ENCODE measurements around the gene RHBDL3.

Gene RHBDL3

DNA sequence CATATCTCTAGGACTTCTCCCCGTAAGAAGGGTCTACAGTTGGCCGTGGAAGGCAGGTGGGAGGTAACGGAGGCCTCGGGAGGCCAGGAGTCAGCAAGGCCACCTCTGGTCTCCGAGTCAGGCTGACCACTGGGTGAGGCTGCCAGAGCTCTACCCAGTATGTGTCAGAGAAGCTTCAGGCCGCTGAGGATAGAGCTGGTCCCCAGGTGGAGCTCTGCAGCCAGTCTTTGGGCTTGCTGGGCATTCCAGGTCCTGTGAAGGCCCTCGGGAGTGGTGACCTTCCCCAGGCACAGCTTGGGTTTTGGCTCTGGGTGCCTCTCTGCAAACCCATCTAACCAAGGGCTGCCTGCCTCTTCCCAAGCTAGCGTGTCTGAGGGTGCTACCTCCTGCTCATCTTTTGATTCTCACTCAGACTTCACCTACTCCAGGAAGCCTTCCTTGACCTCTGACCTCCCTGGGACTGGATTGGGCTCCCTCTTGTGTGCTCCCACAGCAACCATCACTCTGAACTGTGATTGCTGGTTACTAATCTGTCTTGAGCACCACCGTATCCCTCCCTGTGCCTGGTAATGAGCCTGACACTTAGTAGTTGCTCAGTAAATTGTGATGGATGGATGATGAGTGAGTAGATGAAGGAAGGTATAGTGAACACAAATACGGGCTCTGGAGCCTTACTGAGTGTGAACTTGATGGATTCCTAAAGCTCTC is 22.3 kb downstream of the RHBDL3 start:
- DNase-seq, result no peak
- no peak overlapping the region for H3K9ac ChIP-seq (ENCODE audit: low read length)
- H3K4me2 ChIP-seq (ENCODE audit: low read depth, low read length), result no peak overlapping the region
- no peak overlapping the region for H3K27ac ChIP-seq (ENCODE audit: low read length)
- no peak overlapping the region for H2AFZ ChIP-seq (ENCODE audit: low read length)
- no peaks in the 10 kb centered on the region for H3K9me3 ChIP-seq (replicated peaks; ENCODE audit: insufficient read depth, low read length)
- no peaks in the 10 kb centered on the region for H3F3A ChIP-seq (ENCODE audit: insufficient read depth, low read length)
- TF ChIP-seq EZH2phosphoT487 (IDR thresholded peaks at IDR 0.05; ENCODE audit: low read length) (no peak), EZH2 (optimal IDR thresholded peaks at IDR 0.05; ENCODE audit: low read depth, low read length) (no peak)
- TF ChIP-seq, protein P1, sequence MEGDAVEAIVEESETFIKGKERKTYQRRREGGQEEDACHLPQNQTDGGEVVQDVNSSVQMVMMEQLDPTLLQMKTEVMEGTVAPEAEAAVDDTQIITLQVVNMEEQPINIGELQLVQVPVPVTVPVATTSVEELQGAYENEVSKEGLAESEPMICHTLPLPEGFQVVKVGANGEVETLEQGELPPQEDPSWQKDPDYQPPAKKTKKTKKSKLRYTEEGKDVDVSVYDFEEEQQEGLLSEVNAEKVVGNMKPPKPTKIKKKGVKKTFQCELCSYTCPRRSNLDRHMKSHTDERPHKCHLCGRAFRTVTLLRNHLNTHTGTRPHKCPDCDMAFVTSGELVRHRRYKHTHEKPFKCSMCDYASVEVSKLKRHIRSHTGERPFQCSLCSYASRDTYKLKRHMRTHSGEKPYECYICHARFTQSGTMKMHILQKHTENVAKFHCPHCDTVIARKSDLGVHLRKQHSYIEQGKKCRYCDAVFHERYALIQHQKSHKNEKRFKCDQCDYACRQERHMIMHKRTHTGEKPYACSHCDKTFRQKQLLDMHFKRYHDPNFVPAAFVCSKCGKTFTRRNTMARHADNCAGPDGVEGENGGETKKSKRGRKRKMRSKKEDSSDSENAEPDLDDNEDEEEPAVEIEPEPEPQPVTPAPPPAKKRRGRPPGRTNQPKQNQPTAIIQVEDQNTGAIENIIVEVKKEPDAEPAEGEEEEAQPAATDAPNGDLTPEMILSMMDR (IDR thresholded peaks at IDR 0.05; ENCODE audit: low read length), result no peak
- no peaks in the 10 kb centered on the region for H3K79me2 ChIP-seq (ENCODE audit: low read length)
- no peaks in the 10 kb centered on the region for H4K20me1 ChIP-seq (ENCODE audit: insufficient read depth, low read length)
- no peaks in the 10 kb centered on the region for H3K27me3 ChIP-seq (replicated peaks; ENCODE audit: insufficient read depth, low read length)
- no peaks in the 10 kb centered on the region for H3K9me2 ChIP-seq (replicated peaks; ENCODE audit: insufficient read depth, low read length)
- H3K4me3 ChIP-seq (ENCODE audit: low read length), result no peak overlapping the region
- no peaks in the 10 kb centered on the region for H3K36me3 ChIP-seq (replicated peaks; ENCODE audit: insufficient read depth, low read length)
- no peaks in the 10 kb centered on the region for H3K4me1 ChIP-seq (ENCODE audit: low read length)

DNA sequence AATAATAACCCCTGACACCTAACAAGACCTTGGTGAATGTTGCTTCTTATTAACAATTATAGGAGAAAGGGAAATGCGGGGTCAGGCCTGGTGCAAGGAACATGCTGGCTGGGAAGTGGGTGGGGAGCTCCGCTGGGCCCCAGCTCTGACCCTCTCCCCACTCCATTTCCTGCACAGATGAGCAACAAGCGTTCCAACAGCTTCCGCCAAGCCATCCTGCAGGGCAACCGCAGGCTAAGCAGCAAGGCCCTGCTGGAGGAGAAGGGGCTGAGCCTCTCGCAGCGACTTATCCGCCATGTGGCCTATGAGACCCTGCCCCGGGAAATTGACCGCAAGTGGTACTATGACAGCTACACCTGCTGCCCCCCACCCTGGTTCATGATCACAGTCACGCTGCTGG is 23.0 kb downstream of the RHBDL3 start:
- Histone ChIP-seq H4K20me1 (ENCODE audit: insufficient read depth, low read length) (no peaks in the 10 kb centered on the region), H2AFZ (ENCODE audit: low read length) (no peak overlapping the region), H3K27me3 (replicated peaks; ENCODE audit: insufficient read depth, low read length) (no peaks in the 10 kb centered on the region), H3K9ac (ENCODE audit: low read length) (no peak overlapping the region), H3K27ac (ENCODE audit: low read length) (no peak overlapping the region), H3K4me2 (ENCODE audit: low read depth, low read length) (no peak overlapping the region), H3K4me1 (ENCODE audit: low read length) (no peaks in the 10 kb centered on the region), H3K79me2 (ENCODE audit: low read length) (no peaks in the 10 kb centered on the region), H3K4me3 (ENCODE audit: low read length) (no peak overlapping the region), H3K36me3 (replicated peaks; ENCODE audit: insufficient read depth, low read length) (no peaks in the 10 kb centered on the region), H3F3A (ENCODE audit: insufficient read depth, low read length) (no peaks in the 10 kb centered on the region), H3K9me3 (replicated peaks; ENCODE audit: insufficient read depth, low read length) (no peaks in the 10 kb centered on the region), H3K9me2 (replicated peaks; ENCODE audit: insufficient read depth, low read length) (no peaks in the 10 kb centered on the region)
- TF ChIP-seq EZH2 (optimal IDR thresholded peaks at IDR 0.05; ENCODE audit: low read depth, low read length) (no peak), EZH2phosphoT487 (IDR thresholded peaks at IDR 0.05; ENCODE audit: low read length) (no peak)
- TF ChIP-seq, protein P1 (IDR thresholded peaks at IDR 0.05; ENCODE audit: low read length), result no peak
- no peak for DNase-seq

DNA sequence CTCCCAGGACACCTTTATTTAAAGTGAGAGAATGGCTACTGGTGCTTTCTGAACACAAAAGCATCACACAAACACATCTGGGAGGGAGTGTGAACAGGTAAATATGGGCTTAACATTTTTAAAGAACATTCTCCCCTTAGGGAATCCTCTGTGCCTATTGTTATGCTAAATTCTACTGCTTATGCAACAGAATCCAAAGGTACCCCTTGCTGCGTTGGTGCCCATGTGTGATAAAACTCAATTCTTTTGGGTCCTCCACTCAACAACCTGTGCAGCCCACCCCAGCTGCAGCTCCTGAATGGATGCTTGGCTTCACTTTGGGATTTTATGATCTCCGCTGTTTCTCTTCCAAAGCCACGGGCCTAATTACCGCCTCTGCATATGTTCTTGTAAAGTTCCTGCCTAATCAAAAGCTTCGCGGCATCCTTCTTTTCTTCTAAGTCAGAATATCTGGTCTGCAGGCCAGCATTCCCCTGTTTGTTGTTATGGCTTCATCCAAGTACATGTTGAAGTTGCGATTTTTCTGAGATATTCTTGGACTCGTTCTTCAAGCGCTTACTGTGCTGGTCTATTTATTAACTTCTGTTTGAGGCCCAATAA is 23.9 kb downstream of the RHBDL3 start:
- H3K9ac ChIP-seq (ENCODE audit: low read length), result no peak overlapping the region
- no peak overlapping the region for H3K4me2 ChIP-seq (ENCODE audit: low read depth, low read length)

More for the DNA sequence above, 23.9 kb downstream of the RHBDL3 start:
- no peaks in the 10 kb centered on the region for H3K9me3 ChIP-seq (replicated peaks; ENCODE audit: insufficient read depth, low read length)
- no peaks in the 10 kb centered on the region for H3K36me3 ChIP-seq (replicated peaks; ENCODE audit: insufficient read depth, low read length)
- no peaks in the 10 kb centered on the region for H3K79me2 ChIP-seq (ENCODE audit: low read length)
- no peaks in the 10 kb centered on the region for H3K9me2 ChIP-seq (replicated peaks; ENCODE audit: insufficient read depth, low read length)
- no peaks in the 10 kb centered on the region for H3F3A ChIP-seq (ENCODE audit: insufficient read depth, low read length)
- no peak for DNase-seq
- H3K27ac ChIP-seq (ENCODE audit: low read length), result no peak overlapping the region
- H3K4me1 ChIP-seq (ENCODE audit: low read length), result no peaks in the 10 kb centered on the region
- no peak overlapping the region for H2AFZ ChIP-seq (ENCODE audit: low read length)
- H3K4me3 ChIP-seq (ENCODE audit: low read length), result no peak overlapping the region
- no peaks in the 10 kb centered on the region for H4K20me1 ChIP-seq (ENCODE audit: insufficient read depth, low read length)
- no peaks in the 10 kb centered on the region for H3K27me3 ChIP-seq (replicated peaks; ENCODE audit: insufficient read depth, low read length)
- TF ChIP-seq EZH2phosphoT487 (IDR thresholded peaks at IDR 0.05; ENCODE audit: low read length) (no peak), EZH2 (optimal IDR thresholded peaks at IDR 0.05; ENCODE audit: low read depth, low read length) (no peak)
- TF ChIP-seq, protein P1 (IDR thresholded peaks at IDR 0.05; ENCODE audit: low read length), result no peak
